Sciatic nerve (tissue), 2 donors: ENCODE results near the gene CNST. TPM values are rescaled to one million over a fixed set of nuclear protein-coding genes. Genes with fewer than 3 reads are reported as not detected.
"Not testable (repeated sequence)": the region's sequence is repeated elsewhere in the genome, so short reads cannot be mapped to it uniquely, and the experiment has no call there.

Source experiments
- ATAC-seq: fragments of 200-7000 bp; cut with Tn5 transposase; one replicate; pipeline ENCODE4 v1.9.1; 2020; ENCODE audit warnings: mild to moderate bottlenecking, moderate library complexity
- DNase-seq: peaks from one replicate; pipeline ENCODE4 v3.0.0-alpha.2; 2020; ENCODE audit warnings: low spot score
- intact Hi-C: fragments of 100-400 bp; cut with DNase I; formaldehyde crosslinking; loops from one replicate; pipeline ENCODE4 v1.14.2; 2022
- total RNA-seq: library from RNA; stranded (reverse); fragmentation: NEBNext Ultra II Directional; extraction: Animal tissue kit (Norgen Biotek cat#: 25700); gene quantifications from one replicate; pipeline ENCODE4 v1.2.1, GENCODE V29; 2021
- donor health status: DM: no; HTN: no; CAD: no.
- donor health status: DM: no; HTN: no; CAD: no.

CNST gene
- total RNA-seq, 1 donor from 2014 or later, result 23.4 TPM

DNA sequence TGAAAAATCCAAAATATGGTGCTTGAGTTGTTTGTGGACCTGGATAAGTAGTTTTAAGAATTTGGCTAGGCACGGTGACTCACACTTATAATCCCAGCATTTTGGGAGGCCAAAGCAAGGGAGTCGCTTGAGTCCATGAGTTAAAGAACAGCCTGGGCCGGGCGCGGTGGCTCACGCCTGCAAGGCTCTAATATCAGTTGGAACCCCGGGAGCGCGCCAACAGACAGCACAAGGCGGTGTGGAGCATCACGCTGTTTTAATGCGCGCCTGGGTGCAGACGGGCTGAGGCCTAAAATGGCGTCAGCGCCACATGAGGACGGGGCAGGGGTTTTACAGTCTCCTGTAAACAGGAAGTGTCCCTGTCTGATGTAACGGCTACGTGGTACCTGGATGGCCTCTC is 39.0 kb downstream of the CNST start:
- DNase-seq, ATAC-seq, intact Hi-C loops: not testable (repeated sequence)

DNA sequence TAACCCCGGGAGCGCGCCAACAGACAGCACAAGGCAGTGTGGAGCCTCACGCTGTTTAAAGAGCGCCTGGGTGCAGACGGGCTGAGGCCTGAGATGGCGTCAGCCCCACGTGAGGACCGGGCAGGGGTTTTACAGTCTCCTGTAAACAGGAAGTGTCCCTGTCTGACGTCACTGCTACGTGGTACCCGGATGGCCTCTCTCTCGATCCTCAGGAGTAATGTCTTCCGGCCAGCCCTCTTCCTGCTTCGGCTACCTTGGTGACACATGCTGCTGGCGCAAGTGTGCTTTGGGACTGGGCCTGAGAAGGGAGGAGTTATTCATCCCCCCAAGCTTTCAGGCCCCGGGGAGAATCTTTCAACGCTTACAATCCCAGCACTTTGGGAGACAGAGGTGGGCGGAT is 41.2 kb downstream of the CNST start:
- ATAC-seq, result peak; percentile 12

DNA sequence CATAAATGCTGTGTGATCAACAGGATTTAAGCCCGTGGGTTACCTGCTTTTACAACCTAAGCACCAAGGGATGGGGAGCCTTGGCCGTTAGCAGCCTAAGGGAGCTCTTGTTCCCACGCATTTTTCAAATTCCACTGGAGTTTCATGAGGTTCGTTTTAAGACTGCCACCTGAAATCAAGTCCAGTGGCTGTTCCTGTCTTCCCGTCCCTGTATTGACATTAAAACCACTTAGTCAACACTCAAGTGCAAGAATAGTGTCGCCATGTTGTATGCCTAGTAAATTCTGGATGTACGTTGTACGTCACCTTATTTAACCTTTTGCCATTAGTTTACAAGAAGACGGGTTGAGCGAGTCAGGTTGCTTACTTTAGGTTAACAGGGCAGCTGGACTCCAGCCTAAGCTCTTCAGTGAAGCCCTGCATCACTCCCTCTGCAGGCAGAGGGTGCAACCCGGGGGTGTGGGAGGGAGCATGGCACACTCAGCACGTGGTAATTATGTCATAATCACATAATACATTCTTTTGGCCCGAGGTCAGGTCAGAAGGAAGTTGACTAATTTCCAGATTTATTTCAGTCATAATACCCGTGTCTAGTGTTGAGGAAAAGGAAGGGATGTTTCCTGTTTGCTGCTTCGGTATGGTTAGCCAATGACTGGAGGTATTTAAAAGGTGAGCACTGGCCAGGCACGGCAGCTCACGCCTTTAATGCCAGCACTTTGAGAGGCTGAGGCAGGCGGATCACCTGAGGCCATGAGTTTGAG is 42.5 kb downstream of the CNST start:
- intact Hi-C loops, result no loop called here
- DNase-seq, result no peak
- peak; percentile 92 for ATAC-seq

More for the DNA sequence above, 41.2 kb downstream of the CNST start:
- intact Hi-C loops, result no loop called here
- DNase-seq, result no peak

DNA sequence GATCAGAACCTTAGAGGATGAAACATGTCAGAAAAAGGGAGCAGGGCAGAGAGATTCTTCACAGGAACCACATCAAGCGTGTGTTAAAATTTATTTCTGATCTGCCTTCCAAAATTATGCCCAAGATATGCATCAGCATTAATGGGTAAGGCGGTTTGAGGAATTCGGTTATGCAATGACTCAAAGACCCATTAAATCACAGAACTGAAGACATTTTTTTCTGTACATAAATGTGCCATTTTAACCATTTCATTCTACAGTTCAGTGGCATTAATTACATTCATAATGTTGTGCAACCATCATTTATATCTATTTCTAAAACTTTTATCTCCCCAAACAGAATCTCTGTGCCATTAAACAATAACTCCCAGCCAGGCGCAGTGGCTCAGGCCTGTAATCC is 43.4 kb downstream of the CNST start:
- no peak for ATAC-seq
- intact Hi-C loops, result no loop called here
- no peak for DNase-seq

DNA sequence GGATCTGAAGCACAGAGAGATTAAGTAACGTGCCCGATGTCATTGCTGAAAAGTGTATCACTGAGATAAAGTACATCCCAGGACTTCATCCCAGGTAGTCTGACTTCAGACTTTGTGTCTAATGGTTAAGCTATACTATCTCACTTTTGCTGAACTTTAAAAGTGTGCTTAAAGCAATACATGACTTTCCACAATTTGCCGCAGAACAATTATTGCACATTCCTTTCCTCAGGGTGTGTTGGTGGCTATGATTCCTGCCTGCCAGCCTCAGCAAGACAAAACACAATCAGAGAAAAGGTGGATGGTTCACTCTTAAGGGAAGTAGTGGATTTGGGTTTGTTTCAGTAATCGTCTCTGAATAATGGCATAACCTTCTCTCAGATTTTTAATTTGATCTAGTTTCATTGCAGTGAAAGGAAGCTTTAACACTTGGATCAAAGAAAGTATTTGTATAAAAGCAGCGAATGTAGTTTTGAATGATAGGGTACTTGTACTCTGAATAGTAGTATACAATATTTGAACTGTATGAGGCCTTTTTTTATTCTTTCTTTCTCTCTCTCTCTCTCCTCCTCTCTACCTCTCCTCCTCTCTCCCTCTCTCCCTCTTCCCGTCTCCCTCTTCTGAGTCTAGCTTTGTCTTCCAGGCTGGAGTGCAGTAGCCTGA is 47.0 kb downstream of the CNST start:
- intact Hi-C loops, result no loop called here
- no peak for ATAC-seq

DNA sequence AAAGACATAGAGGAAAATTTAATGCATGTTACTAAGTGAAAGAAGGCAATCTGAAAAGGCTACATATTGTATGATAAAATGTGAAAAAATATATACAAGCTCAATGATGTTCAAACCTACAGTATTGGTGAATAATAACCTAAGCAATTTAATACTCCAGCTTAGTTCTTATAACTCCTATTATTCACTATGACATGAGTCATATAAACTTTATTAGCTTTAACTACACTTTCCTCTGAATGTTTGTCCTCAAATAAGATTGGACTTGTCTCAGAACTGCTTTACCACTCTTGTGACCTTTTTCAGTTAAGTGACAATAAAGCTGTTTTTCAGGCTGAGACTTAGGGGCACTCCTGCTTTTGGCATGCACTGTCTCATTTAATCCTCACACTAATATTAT is 50.9 kb downstream of the CNST start:
- no peak for DNase-seq
- no peak for ATAC-seq
- intact Hi-C loops, result no loop called here

More for the DNA sequence above, 47.0 kb downstream of the CNST start:
- DNase-seq, result no peak

DNA sequence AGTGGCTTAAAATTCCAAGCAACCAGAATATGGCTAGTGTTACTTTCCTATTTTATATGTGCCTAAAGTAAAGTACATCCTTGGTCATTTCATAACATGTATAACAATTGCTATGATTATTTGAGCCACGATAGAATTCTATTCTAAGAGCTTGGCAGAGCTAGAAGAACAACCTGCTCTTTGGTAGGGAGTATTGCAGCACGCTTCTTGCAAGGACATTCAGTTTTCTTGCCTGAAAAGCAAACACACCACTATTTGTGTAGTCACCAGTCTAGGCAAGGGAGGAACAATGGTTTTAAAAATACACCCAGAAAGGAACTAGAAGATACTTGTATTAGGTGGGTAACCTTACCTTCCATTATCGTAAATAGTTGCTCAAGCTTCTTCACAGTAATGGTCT is 51.5 kb downstream of the CNST start:
- DNase-seq, result no peak
- intact Hi-C loops, result no loop called here
- no peak for ATAC-seq

DNA sequence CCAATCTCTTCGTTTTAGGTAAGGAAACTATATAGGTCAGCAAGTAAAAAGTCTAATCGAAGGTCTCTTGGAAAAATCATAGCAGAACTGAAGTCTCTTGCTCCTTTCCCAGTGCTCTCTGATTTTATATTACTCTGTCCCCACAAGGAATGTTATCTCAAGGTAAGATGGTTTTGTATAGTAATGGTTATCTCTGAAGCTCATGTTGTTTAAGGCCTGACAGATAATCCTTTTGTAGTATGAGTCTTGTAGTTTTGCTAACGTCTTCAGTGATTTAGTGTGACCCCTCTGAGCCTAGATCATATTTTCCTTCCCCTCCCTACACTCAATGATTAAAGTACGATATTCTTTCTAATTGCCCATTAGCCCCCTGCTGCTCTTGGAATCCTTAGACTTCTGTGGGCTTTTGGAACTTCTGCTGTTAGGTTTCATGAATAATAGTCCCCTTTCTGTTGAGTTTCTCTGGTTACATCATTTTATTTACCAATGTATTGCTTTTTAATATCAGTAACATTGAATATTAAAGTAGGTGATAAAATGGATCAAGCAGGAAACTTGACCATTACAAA is 52.1 kb downstream of the CNST start:
- no peak for DNase-seq
- intact Hi-C loops, result no loop called here
- ATAC-seq, result no peak

DNA sequence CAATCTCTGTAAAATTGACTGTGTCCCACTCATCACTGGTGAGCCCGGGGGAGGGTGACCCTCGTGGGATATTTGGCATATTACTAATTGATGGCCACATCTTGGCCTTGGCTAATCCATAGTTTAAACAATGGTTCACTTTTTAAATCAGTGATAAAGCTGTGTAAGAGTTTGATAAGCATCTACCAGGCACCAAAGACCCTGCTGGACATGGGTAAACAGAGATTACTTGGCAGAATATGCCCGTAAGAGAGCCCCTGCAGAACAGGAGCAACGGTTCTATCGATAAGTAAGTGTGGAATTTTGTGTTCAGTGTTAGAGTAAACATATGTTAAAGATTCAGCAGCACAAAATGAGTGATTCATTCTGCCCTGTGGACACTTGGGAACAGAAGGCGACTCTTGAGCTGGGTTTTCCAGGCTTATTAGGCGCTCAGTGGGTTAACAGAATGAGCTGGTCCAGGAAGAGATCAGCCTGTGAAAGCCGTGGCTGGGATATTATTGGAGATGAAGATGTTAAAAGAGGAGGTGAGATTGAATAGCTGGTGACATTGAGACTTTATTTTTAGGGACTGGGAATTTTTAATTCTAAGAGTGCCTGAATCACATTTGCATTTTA is 55.9 kb downstream of the CNST start:
- DNase-seq (no peak), ATAC-seq (no peak)
- intact Hi-C loops, result no loop called here

DNA sequence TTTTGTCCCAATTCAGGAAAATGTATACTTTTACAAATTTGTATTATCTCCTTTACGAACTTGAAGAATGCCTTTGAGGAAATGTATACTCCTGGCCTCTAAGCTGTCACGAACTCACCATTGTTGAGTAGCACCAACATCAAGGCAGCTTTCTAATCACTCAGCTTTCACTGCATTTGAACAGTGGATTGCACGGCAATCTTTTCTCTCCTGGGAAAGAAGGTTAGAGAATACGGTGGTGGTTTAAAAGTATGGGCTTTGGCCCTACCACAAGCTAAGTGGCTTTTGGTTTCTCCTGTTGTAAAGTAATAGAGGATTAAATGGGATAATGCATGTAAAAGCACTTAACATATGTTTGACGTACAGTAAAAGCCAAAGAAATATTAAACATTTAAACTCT is 57.8 kb downstream of the CNST start:
- no peak for ATAC-seq
- intact Hi-C loops, result no loop called here
- no peak for DNase-seq

DNA sequence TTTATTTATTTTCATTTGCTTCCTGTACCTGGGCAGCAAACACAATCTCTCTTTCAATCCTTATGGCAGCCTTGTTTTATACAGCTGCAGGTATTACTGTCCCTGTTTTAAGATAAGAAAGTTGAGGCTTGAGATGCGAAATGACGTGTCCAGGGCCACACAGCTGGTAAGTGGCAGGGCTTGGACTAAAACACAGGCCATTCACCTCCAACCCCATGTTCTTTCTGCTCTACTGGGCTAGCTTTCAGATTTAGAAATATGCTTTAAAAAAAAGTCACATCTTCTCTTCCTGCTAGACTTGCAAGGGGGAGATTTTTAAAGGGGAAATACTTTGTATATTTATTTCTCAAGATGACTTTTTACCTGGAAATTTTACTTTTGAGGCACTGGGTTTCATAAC is 62.8 kb downstream of the CNST start:
- no peak for DNase-seq
- ATAC-seq, result no peak
- intact Hi-C loops, result no loop called here

DNA sequence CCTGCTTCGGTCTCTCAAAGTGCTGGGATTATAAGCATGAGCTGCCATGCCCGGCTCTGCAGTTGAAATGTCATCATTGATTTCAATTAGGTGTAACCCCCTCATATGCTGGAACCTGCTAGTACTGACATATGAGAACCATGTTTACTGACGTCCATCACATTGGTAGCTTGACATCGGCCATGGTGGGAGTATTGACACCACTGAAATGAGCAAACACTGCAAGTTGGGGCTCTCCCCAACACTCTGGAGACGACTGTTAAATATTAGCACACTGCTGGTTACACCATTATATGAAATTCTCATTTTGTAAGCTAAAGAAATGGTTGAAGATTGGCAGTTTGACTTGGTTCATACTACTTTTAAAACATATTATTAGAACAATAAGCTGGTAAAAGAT is 63.7 kb downstream of the CNST start:
- no peak for ATAC-seq
- no peak for DNase-seq
- intact Hi-C loops, result no loop called here

DNA sequence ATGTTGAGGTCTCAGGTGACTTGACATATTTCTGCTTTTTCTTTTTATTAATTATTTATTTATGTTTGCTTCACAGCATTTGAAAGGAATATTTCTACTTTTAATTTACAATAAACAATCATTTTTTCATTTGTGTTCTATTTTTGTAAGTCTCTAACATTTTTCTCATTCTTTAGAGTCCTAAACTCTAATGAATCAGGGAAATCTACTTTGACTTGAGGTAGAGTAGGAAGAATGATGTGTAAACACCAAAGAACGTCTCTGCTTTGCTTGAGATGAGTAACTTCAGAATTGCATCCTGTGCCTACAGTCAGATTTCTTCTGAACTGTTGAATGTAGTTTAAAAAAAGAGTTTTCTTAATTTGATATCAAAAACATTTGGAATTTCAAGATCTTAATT is 65.2 kb downstream of the CNST start:
- intact Hi-C loops, result no loop called here
- ATAC-seq, result no peak

DNA sequence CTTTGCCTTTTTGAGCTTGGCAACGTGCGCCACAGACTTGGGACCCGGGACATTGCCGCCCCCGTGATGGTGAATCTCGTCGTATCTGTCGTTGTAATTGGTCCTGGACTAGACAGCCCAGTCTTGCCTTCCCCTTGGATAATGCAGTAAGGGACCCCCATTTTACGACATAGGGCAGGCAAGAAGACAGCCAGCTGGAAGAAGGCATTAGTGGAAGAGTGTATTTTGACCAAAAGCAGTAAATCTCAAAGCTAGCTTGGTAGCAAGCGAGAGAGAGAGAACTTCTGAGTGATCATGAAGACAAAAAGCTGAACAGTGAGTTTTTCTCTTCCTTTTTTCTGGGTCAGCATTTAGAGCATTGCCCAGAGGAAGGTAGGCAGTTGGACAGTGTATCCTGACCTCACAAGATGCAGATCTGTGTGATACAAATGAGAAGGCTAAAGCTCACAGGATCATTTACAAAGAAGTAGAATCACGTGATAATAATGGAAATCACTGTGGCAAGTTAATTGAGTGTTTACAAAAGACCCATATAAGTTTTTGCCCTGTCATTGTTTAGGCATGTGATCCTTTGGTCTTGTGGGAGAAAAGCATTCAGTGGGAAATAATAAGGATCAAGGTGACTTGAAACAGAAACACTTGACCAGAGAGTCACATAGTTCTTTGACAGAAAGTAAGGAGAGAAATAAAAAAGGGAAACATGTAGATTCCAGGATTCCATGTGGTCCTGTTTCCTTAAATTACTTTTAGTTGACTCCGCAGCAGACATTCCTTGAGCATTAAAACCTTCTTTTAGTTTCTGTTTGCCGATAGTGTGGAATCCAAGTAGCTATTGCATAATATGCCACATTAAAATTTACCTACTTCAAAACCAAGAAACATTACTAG is 66.3 kb downstream of the CNST start:
- no peak for DNase-seq
- no peak for ATAC-seq
- intact Hi-C loops, result no loop called here

More for the DNA sequence above, 65.2 kb downstream of the CNST start:
- no peak for DNase-seq

DNA sequence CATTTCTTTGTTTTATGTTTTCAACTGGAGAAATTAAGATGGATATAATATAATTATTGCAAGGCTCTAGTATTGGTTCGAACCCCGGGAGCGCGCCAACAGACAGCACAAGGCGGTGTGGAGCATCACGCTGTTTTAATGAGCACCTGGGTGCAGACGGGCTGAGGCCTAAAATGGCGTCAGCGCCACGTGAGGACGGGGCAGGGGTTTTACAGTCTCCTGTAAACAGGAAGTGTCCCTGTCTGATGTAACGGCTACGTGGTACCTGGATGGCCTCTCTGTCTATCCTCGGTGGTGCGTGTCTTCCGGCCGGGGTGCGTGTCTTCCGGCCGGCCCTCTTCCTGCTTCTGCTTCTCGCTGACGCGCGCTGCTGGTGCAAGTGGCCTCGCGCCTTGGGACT is 68.4 kb downstream of the CNST start:
- intact Hi-C loops, DNase-seq, ATAC-seq: not testable (repeated sequence)

DNA sequence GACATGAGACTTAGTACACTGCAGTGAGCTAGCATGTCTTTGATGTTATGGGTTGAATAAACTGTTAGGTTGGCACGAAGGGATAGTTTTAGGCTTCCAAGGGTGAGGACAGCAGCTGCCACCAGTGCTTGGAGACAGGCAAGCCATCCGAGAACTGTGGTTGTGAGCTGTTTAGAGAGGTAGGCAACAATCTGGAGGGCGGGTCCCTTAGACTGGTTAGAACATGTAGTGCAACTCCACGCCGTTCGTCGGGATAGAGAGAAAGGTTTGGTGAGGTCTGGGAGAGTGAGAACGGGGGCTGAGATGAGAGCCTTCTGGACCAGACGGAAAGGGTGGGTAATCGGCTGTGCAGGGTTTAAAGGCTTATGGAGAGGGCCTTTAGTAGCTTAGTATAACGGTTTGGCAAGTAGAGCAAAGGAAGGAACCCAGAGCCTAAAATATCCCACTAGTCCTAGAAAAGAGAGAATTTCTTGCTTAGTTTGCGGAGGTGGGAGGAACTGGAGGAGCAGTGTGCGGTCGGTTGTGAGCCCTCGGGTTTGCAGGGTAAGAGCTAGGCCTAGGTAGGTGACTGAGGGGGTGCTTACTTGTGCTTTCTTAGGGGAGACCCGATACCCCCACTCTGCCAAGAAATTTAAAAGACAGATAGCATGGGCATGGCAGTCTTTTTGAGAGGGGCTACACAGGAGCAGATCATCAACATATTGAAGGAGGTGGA is 72.8 kb downstream of the CNST start:
- no peak for DNase-seq

DNA sequence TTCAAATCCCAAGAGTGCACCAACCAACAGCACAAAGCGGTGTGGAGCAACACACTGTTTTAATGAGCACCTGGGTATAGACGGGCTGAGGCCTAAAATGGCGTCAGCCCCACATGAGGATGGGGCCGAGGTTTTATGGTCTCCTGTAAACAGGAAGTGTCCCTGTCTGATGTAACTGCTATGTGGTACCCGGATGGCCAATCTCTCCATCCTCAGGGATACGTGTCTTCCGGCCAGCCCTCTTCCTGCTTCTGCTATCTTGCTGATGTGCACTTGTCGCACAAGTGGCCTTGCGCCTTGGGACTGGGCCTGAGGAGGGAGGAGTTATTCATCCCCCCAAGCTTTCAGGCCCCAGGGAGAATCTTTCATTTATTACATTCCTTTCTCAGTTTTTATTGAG is 73.5 kb downstream of the CNST start:
- intact Hi-C loops, result no loop called here
- DNase-seq (no peak), ATAC-seq (no peak)

More for the DNA sequence above, 72.8 kb downstream of the CNST start:
- no peak for ATAC-seq
- intact Hi-C loops, result no loop called here

DNA sequence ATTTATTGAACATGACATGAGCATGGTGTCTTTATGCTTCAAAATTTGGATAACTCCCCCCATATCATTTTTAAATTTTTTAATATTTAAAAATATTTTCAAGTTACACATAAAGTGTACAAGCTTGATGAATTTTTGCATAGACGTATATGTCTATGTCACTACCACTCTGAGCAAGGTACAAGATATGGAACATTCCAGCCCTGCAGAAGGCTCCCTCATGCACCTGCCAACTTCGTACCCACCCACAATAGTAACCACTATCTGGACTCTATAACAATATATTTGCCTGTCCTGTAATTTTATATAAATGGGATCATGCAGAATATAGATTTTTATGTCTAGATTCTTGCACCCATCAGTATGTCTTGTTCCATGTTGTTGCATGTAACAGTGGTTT is 74.5 kb downstream of the CNST start:
- ATAC-seq, result no peak
- no peak for DNase-seq
- intact Hi-C loops, result no loop called here
